ENCODE results near the gene NDUFS2.

DNA sequence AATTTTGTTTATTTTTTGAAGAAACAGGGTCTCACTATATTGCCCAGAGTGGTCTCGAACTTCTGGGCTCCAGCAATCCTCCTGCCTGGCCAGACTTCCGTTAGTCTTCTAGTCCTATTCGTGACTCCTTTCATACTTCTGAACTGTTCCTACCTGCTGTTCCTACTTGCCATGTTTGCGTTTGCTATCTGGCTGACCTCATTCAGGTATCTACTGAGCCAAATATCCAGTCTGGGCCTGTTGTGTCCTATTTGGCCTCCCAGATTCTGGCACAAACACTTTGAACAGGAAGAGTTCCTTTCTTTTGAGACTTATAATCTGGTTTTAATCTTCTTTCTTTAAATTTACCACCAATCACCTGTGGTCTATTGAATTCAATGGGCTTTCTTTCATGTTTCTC, 42.7 kb downstream of the NDUFS2 start:
- TF ChIP-seq EZH2phosphoT487 (IDR thresholded peaks at IDR 0.05; ENCODE audit: insufficient read depth, low read depth) (no peak), EZH2 (IDR thresholded peaks at IDR 0.05; ENCODE audit: insufficient read depth, poor library complexity, severe bottlenecking) (no peak)
